ENCODE data around the gene RNASEH1.
"Not testable (repeated sequence)": the region's sequence is repeated elsewhere in the genome, so short reads cannot be mapped to it uniquely, and the experiment has no call there.

The RNASEH1 gene

GRCh38 chr2:3518496-3519254 lies 39.5 kb downstream of the RNASEH1 start:
- DNase-seq (ENCODE audit: low read depth), result peak; percentile 99

- DNase-seq (ENCODE audit: low read depth), result no peak
Measured at GRCh38 chr2:3517948-3518495, 40.1 kb downstream of the RNASEH1 start.

GRCh38 chr2:3516831-3517230 lies 41.3 kb downstream of the RNASEH1 start:
- DNase-seq (ENCODE audit: low read depth), result no peak

GRCh38 chr2:3515438-3515837 lies 42.7 kb downstream of the RNASEH1 start:
- DNase-seq (ENCODE audit: low read depth), result not testable (repeated sequence)

GRCh38 chr2:3513026-3513810 lies 44.9 kb downstream of the RNASEH1 start:
- DNase-seq (ENCODE audit: low read depth), result no peak

- DNase-seq (ENCODE audit: low read depth), result no peak
Measured at GRCh38 chr2:3512086-3512485, 46.0 kb downstream of the RNASEH1 start.

GRCh38 chr2:3505771-3506170 lies 52.4 kb downstream of the RNASEH1 start:
- DNase-seq (ENCODE audit: low read depth), result no peak

- no peak for DNase-seq (ENCODE audit: low read depth)
Measured at GRCh38 chr2:3504741-3505140, 53.4 kb downstream of the RNASEH1 start.

- DNase-seq (ENCODE audit: low read depth), result no peak
Measured at GRCh38 chr2:3503483-3503882, 54.6 kb downstream of the RNASEH1 start.

GRCh38 chr2:3503046-3503445 lies 55.1 kb downstream of the RNASEH1 start:
- no peak for DNase-seq (ENCODE audit: low read depth)

- no peak for DNase-seq (ENCODE audit: low read depth)
Measured at GRCh38 chr2:3500326-3500899, 57.7 kb downstream of the RNASEH1 start.

- no peak for DNase-seq (ENCODE audit: low read depth)
Measured at GRCh38 chr2:3498783-3499394, 59.2 kb downstream of the RNASEH1 start.

- DNase-seq (ENCODE audit: low read depth), result not testable (repeated sequence)
Measured at GRCh38 chr2:3496708-3497080, 61.4 kb downstream of the RNASEH1 start.
